H1 (cell line): ENCODE data around the gene FPGS. TPM values are rescaled to one million over a fixed set of nuclear protein-coding genes. Genes with fewer than 3 reads are reported as not detected.

Experiments used
- CTCF ChIA-PET: fragments of 300-600 bp; sonication (Branson Sonifier 250); formaldehyde crosslinking; loops from one replicate; lab custom pipeline; 2021; ENCODE audit not compliant: partially characterized antibody; lab: Charles Lee
- POLR2A ChIA-PET: fragments of 300-600 bp; sonication (Branson Sonifier 250); formaldehyde crosslinking; loops from one replicate; lab custom pipeline; 2021; ENCODE audit warnings: inconsistent platforms; ENCODE audit not compliant: partially characterized antibody; lab: Charles Lee
- DNase-seq, 2 experiments: peaks; one replicate each; pipeline versions ENCODE4 v3.0.0 to v3.0.0-alpha.2; 2010 to 2022; ENCODE audit warnings: low spot score in 2 of 2, low read depth in 1 of 2, mixed read lengths in 1 of 2
- FAIRE-seq: peaks from 2 replicates; lab custom pipeline; 2011; peaks lifted over from hg19 to GRCh38; lab: Jason Lieb, UNC
- H2AFZ ChIP-seq: 2 replicates; pipeline ENCODE4 v1.8.1; 2012; ENCODE audit warnings: low read length, inconsistent platforms
- H2AK5ac ChIP-seq: 2 replicates; pipeline ENCODE4 v1.6.1; 2013; ENCODE audit warnings: low read depth, low read length
- H2BK120ac ChIP-seq: replicated peaks from 2 replicates; pipeline ENCODE3; 2013; ENCODE audit warnings: low read depth, low read length, inconsistent platforms
- H2BK12ac ChIP-seq: 2 replicates; pipeline ENCODE4 v1.6.1; 2013; ENCODE audit warnings: low read depth, low read length
- H2BK15ac ChIP-seq: 2 replicates; pipeline ENCODE4 v1.6.1; 2013; ENCODE audit warnings: low read length
- H2BK20ac ChIP-seq: 2 replicates; pipeline ENCODE4 v1.6.1; 2013; ENCODE audit warnings: low read length
- H2BK5ac ChIP-seq: 2 replicates; pipeline ENCODE4 v1.6.1; 2013; ENCODE audit warnings: low read depth, low read length
- H3K14ac ChIP-seq: 2 replicates; pipeline ENCODE4 v1.6.1; 2013; ENCODE audit warnings: inconsistent platforms; ENCODE audit not compliant: insufficient read length
- H3K18ac ChIP-seq: 2 replicates; pipeline ENCODE4 v1.6.1; 2013; ENCODE audit warnings: low read length; ENCODE audit errors: extremely low read depth
- H3K23ac ChIP-seq: 2 replicates; pipeline ENCODE4 v1.6.1; 2013; ENCODE audit warnings: inconsistent platforms; ENCODE audit not compliant: insufficient read length
- H3K23me2 ChIP-seq: 2 replicates; pipeline ENCODE4 v1.6.1; 2013; ENCODE audit warnings: low read depth, low read length
- H3K27ac ChIP-seq: 2 replicates; pipeline ENCODE4 v1.6.1; 2011; ENCODE audit warnings: low read depth, low read length, inconsistent platforms
- H3K27me3 ChIP-seq, 4 experiments: replicated peaks in 1 of 4; 1 replicate in 1 of 4; 2 replicates in 3 of 4; pipeline versions ENCODE4 v1.6.1 to v1.8.1; 2011 to 2013; ENCODE audit warnings: low read length in 3 of 4, mild to moderate bottlenecking in 3 of 4, inconsistent platforms in 2 of 4, mixed read lengths in 2 of 4, moderate library complexity in 1 of 4; ENCODE audit not compliant: control insufficient read depth in 3 of 4, insufficient read depth in 3 of 4; ENCODE audit errors: extremely low read depth in 1 of 4
- H3K36me3 ChIP-seq, 4 experiments: 2 replicates each; pipeline versions ENCODE4 v1.6.1 to v1.8.1; 2011 to 2013; ENCODE audit warnings: mild to moderate bottlenecking in 4 of 4, low read length in 3 of 4, moderate library complexity in 2 of 4, control low read depth in 1 of 4, inconsistent platforms in 1 of 4; ENCODE audit not compliant: insufficient read depth in 4 of 4, control insufficient read depth in 2 of 4
- H3K4ac ChIP-seq: replicated peaks from 2 replicates; pipeline ENCODE3; 2013; ENCODE audit warnings: low read length, low read depth, mixed read lengths, inconsistent platforms; ENCODE audit not compliant: insufficient read length
- H3K4me1 ChIP-seq, 4 experiments: replicated peaks in 1 of 4; 1 replicate in 1 of 4; 2 replicates in 3 of 4; pipeline versions ENCODE4 v1.6.1 to v1.8.1; 2011 to 2013; ENCODE audit warnings: low read length in 3 of 4, inconsistent platforms in 2 of 4, mixed read lengths in 1 of 4; ENCODE audit not compliant: insufficient read depth in 4 of 4, control insufficient read depth in 3 of 4
- H3K4me2 ChIP-seq, 2 experiments: 2 replicates each; pipeline versions ENCODE4 v1.6.1 to v1.8.1; 2011 to 2013; ENCODE audit warnings: low read depth in 2 of 2, low read length in 2 of 2, control low read depth in 1 of 2, inconsistent platforms in 1 of 2, mild to moderate bottlenecking in 1 of 2; ENCODE audit not compliant: insufficient read depth in 1 of 2
- H3K4me3 ChIP-seq, 4 experiments: fragments of 200-600, 300-600 bp in 1 of 4; sonication (generic), shearing (Covaris generic), sonication (Bioruptor Twin) in 1 of 4; 2 replicates each; pipeline versions ENCODE4 v1.5.1 to v1.8.1; 2011 to 2016; ENCODE audit warnings: low read length in 4 of 4, low read depth in 3 of 4, control low read depth in 2 of 4, inconsistent platforms in 2 of 4, mild to moderate bottlenecking in 2 of 4, mixed read lengths in 1 of 4, moderate library complexity in 1 of 4; ENCODE audit not compliant: insufficient read depth in 2 of 4; ENCODE audit errors: extremely low read depth in 1 of 4
- H3K56ac ChIP-seq: replicated peaks from 2 replicates; pipeline ENCODE3; 2013; ENCODE audit warnings: low read depth, mild to moderate bottlenecking, mixed read lengths, low read length, inconsistent platforms; ENCODE audit not compliant: insufficient read length
- H3K79me1 ChIP-seq: 2 replicates; pipeline ENCODE4 v1.6.1; 2013; ENCODE audit warnings: low read depth, low read length, control low read depth
- H3K79me2 ChIP-seq, 2 experiments: 2 replicates each; pipeline versions ENCODE4 v1.6.1 to v1.8.1; 2012 to 2013; ENCODE audit warnings: low read length in 2 of 2, mild to moderate bottlenecking in 2 of 2, inconsistent platforms in 1 of 2; ENCODE audit not compliant: insufficient read depth in 2 of 2, control insufficient read depth in 1 of 2
- H3K9ac ChIP-seq, 4 experiments: replicated peaks in 1 of 4; 1 replicate in 1 of 4; 2 replicates in 3 of 4; pipeline versions ENCODE4 v1.6.1 to v1.8.1; 2011 to 2013; ENCODE audit warnings: low read depth in 3 of 4, low read length in 3 of 4, control low read depth in 2 of 4, mild to moderate bottlenecking in 2 of 4, moderate library complexity in 2 of 4, inconsistent platforms in 1 of 4; ENCODE audit errors: extremely low read depth in 1 of 4
- H3K9me3 ChIP-seq, 2 experiments: 2 replicates each; pipeline versions ENCODE4 v1.6.1 to v1.8.1; 2012 to 2013; ENCODE audit warnings: mild to moderate bottlenecking in 2 of 2, moderate library complexity in 2 of 2, control low read depth in 1 of 2, inconsistent platforms in 1 of 2, low read depth in 1 of 2, low read length in 1 of 2, mixed read lengths in 1 of 2; ENCODE audit not compliant: insufficient read depth in 2 of 2
- H4K20me1 ChIP-seq, 2 experiments: replicated peaks in 1 of 2; 2 replicates each; pipeline versions ENCODE3 to v1.8.1; 2011 to 2013; ENCODE audit warnings: inconsistent platforms in 2 of 2, low read length in 2 of 2, mild to moderate bottlenecking in 1 of 2; ENCODE audit not compliant: insufficient read depth in 2 of 2, control insufficient read depth in 1 of 2
- H4K5ac ChIP-seq: 2 replicates; pipeline ENCODE4 v1.6.1; 2013; ENCODE audit warnings: low read length, low read depth, mixed read lengths, inconsistent platforms; ENCODE audit not compliant: insufficient read length
- H4K8ac ChIP-seq: 2 replicates; pipeline ENCODE4 v1.8.0; 2013; ENCODE audit warnings: mild to moderate bottlenecking, moderate library complexity, low read length, inconsistent platforms; ENCODE audit not compliant: insufficient read depth; ENCODE audit errors: extremely low read depth
- H4K91ac ChIP-seq: replicated peaks from 2 replicates; pipeline ENCODE3; 2013; ENCODE audit warnings: low read length, mixed read lengths, inconsistent platforms; ENCODE audit not compliant: insufficient read length
- BACH1 ChIP-seq: IDR thresholded peaks from 2 replicates; pipeline ENCODE4 v1.6.1; 2012; ENCODE audit warnings: low read length, improper control_type of control experiment
- BCL11A ChIP-seq, 2 experiments: IDR thresholded peaks; one replicate each; pipeline ENCODE4 v1.6.1; 2011; ENCODE audit warnings: low read depth in 2 of 2, low read length in 2 of 2, mild to moderate bottlenecking in 2 of 2
- EP300 ChIP-seq, 2 experiments: IDR thresholded peaks; 1 replicate in 1 of 2; 2 replicates in 1 of 2; pipeline ENCODE4 v1.6.1; 2011 to 2012; ENCODE audit warnings: low read depth in 2 of 2, low read length in 2 of 2, mild to moderate bottlenecking in 2 of 2, borderline replicate concordance in 1 of 2, inconsistent platforms in 1 of 2, moderate library complexity in 1 of 2
- WGBS, 2 experiments: shearing (Covaris generic) in 1 of 2; methylation state at CpG; one replicate each; pipeline versions ENCODE4 v1.1.6 to v1.1.7; 2013 to 2015; ENCODE audit warnings: low lambda C conversion rate in 2 of 2, mixed read lengths in 2 of 2, inconsistent platforms in 1 of 2, low coverage in 1 of 2, missing lambda C conversion rate in 1 of 2; ENCODE audit not compliant: insufficient replicate concordance in 2 of 2, insufficient coverage in 1 of 2, insufficient read length in 1 of 2; ENCODE audit errors: extremely low coverage in 1 of 2, missing lambda C conversion rate in 1 of 2; 5-methylcytosine and 5-hydroxymethylcytosine counted together
- polyA plus RNA-seq, 7 experiments: library from polyadenylated mRNA; depleted of rRNA in 3 of 7; stranded (reverse) in 5 of 7; unstranded in 2 of 7; fragments of >200 nt in 5 of 7; fragments of 200-250 nt in 2 of 7; gene quantifications; 1 replicate in 5 of 7; 2 replicates in 1 of 7; 4 replicates in 1 of 7; pipeline versions ENCODE4 v1.2.1 to v1.2.3, GENCODE V29; 2011 to 2013; ENCODE audit warnings: missing spikeins in 2 of 7, mixed read lengths in 2 of 7
- total RNA-seq: library from RNA; stranded (reverse); fragmentation: NEBNext Ultra II Directional; extraction: Animal tissue kit (Norgen Biotek cat#: 25700); gene quantifications from 2 replicates; pipeline ENCODE4 v1.2.1, GENCODE V29; 2021

The FPGS gene
- total and polyA plus RNA-seq, 2 of the 8 experiments (the other 6 are each of a cell fraction or from before 2014, with no cell fraction given) = 62.4 to 83.0 TPM

- 94% methylated on average over 7 of the region's 7 CpGs; no CpG with 5 or more reads in 1 of the 2 experiments for WGBS, 2 experiments
- no peak overlapping the region for H3K9ac ChIP-seq
- H3K14ac ChIP-seq = no peak overlapping the region
- no peak for TF ChIP-seq EP300 (IDR thresholded peaks at IDR 0.05; ENCODE audit: borderline replicate concordance in 1 of 2, low read depth in 2 of 2, low read length in 2 of 2)
- TF ChIP-seq BCL11A (IDR thresholded peaks at IDR 0.05; ENCODE audit: low read depth in 2 of 2, low read length in 2 of 2) = no peak
- TF ChIP-seq BACH1 = no peak
- H3K79me2 ChIP-seq = peaks cover 0 to 29% of the 10 kb centered on the region in 2 experiments; a peak in 2 of 4 replicates
- peaks cover 22 to 30% of the 10 kb centered on the region in 2 experiments for H4K20me1 ChIP-seq
- no peak overlapping the region for H3K18ac ChIP-seq
- H2BK120ac ChIP-seq = no peak overlapping the region
- no peak overlapping the region for H3K56ac ChIP-seq
- H4K8ac ChIP-seq = no peak overlapping the region
- DNase-seq (no peak), FAIRE-seq (no peak)
- no peak overlapping the region for H2BK12ac ChIP-seq
- H3K4ac ChIP-seq = no peak overlapping the region
- no peak overlapping the region for H2AK5ac ChIP-seq
- H3K4me1 ChIP-seq = peaks cover 0 to under 1% (median 0%) of the 10 kb centered on the region in 4 experiments; a peak in 2 of 7 replicates
- ChIA-PET CTCF (interaction anchor here (0.7 to 16.2 kb wide), 12 partner anchors 9 to 392 kb away, joined by 3 to 227 read pairs (median 5); partner anchors contain the start of gene TOR2A), POLR2A (interaction anchor here (0.6 to 10.2 kb wide), 21 partner anchors 9 to 267 kb away, joined by 3 to 140 read pairs (median 4); partner anchors contain the start of gene FPGS)
- H2BK5ac ChIP-seq = no peak overlapping the region
- no peak overlapping the region for H3K27ac ChIP-seq
- H2AFZ ChIP-seq = no peak overlapping the region
- H3K9me3 ChIP-seq = no peaks in the 10 kb centered on the region
- H3K4me3 ChIP-seq = no peak overlapping the region
- peaks cover 25 to 49% (median 41%) of the 10 kb centered on the region in 4 experiments for H3K36me3 ChIP-seq
- no peak overlapping the region for H3K4me2 ChIP-seq
- H3K23me2 ChIP-seq = no peaks in the 10 kb centered on the region
- no peak overlapping the region for H2BK20ac ChIP-seq
- H3K79me1 ChIP-seq = peaks cover 10% of the 10 kb centered on the region
- H2BK15ac ChIP-seq = no peak overlapping the region
- H3K27me3 ChIP-seq = no peaks in the 10 kb centered on the region
- H3K23ac ChIP-seq = no peak overlapping the region
- H4K91ac ChIP-seq = no peak overlapping the region
- no peak overlapping the region for H4K5ac ChIP-seq
Observed at GRCh38 chr9:127792417-127793031, 10.2 kb upstream of the FPGS start.
